Calu3 (cell line): ENCODE measurements around the gene ZNF804B. TPM values are rescaled to one million over a fixed set of nuclear protein-coding genes. Genes with fewer than 3 reads are reported as not detected.

Source experiments
- BruUV-seq: library from RNA; stranded (reverse); fragments of 400-500 nt; replicated peaks from 2 replicates; lab custom pipeline; 2021; lab: Mats Ljungman, UMichigan
- CTCF ChIA-PET: fragments of 300-600 bp; sonication (Branson Sonifier 250); formaldehyde crosslinking; loops from one replicate; lab custom pipeline; 2022; ENCODE audit warnings: antibody characterized with exemption; lab: Charles Lee
- DNase-seq: peaks from one replicate; pipeline ENCODE4 v3.0.0; 2022
- H3K27ac Mint-ChIP-seq: one replicate; pipeline ENCODE4 v1.8.0; 2022; ENCODE audit warnings: mixed read lengths; ENCODE audit not compliant: unreplicated experiment
- H3K27me3 Mint-ChIP-seq: one replicate; pipeline ENCODE4 v1.8.0; 2022; ENCODE audit warnings: mixed read lengths; ENCODE audit not compliant: unreplicated experiment
- H3K36me3 Mint-ChIP-seq: one replicate; pipeline ENCODE4 v1.8.0; 2022; ENCODE audit warnings: mild to moderate bottlenecking, moderate library complexity, mixed read lengths; ENCODE audit not compliant: insufficient read depth, unreplicated experiment
- H3K4me1 Mint-ChIP-seq: one replicate; pipeline ENCODE4 v1.8.0; 2022; ENCODE audit warnings: mild to moderate bottlenecking, low read depth, mixed read lengths; ENCODE audit not compliant: unreplicated experiment
- H3K4me3 Mint-ChIP-seq: one replicate; pipeline ENCODE4 v1.8.0; 2022; ENCODE audit warnings: mild to moderate bottlenecking, low read depth, moderate library complexity, mixed read lengths; ENCODE audit not compliant: unreplicated experiment
- H3K9me3 Mint-ChIP-seq: one replicate; pipeline ENCODE4 v1.8.0; 2022; ENCODE audit warnings: low read depth, mixed read lengths; ENCODE audit not compliant: unreplicated experiment
- intact Hi-C: fragments of 100-400 bp; cut with micrococcal nuclease; formaldehyde crosslinking; loops from one replicate; pipeline ENCODE4 v1.10.0; 2022; ENCODE audit not compliant: unreplicated experiment
- total RNA-seq: library from RNA; stranded (reverse); gene quantifications from 2 replicates; pipeline ENCODE4 v1.2.3, GENCODE V29; 2022
- TF ChIP-seq, protein P1 (sequence below): fragments of 200-600 bp; IDR thresholded peaks from one replicate; pipeline ENCODE4 v1.8.0; 2022; ENCODE audit warnings: antibody characterized with exemption; ENCODE audit not compliant: unreplicated experiment

Gene ZNF804B
- total RNA-seq, 1 experiment from 2014 or later = not detected

GRCh38 chr7:89316584-89317251, 557.2 kb downstream of the ZNF804B start:
- H3K27me3 Mint-ChIP-seq = no peaks in the 10 kb centered on the region
- DNase-seq = no peak
- H3K27ac Mint-ChIP-seq = no peak overlapping the region
- H3K36me3 Mint-ChIP-seq = no peaks in the 10 kb centered on the region
- intact Hi-C loops = no loop called here
- TF ChIP-seq, protein P1, sequence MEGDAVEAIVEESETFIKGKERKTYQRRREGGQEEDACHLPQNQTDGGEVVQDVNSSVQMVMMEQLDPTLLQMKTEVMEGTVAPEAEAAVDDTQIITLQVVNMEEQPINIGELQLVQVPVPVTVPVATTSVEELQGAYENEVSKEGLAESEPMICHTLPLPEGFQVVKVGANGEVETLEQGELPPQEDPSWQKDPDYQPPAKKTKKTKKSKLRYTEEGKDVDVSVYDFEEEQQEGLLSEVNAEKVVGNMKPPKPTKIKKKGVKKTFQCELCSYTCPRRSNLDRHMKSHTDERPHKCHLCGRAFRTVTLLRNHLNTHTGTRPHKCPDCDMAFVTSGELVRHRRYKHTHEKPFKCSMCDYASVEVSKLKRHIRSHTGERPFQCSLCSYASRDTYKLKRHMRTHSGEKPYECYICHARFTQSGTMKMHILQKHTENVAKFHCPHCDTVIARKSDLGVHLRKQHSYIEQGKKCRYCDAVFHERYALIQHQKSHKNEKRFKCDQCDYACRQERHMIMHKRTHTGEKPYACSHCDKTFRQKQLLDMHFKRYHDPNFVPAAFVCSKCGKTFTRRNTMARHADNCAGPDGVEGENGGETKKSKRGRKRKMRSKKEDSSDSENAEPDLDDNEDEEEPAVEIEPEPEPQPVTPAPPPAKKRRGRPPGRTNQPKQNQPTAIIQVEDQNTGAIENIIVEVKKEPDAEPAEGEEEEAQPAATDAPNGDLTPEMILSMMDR = no peak
- H3K4me3 Mint-ChIP-seq = no peak overlapping the region
- no TSS peak for BruUV-seq
- H3K4me1 Mint-ChIP-seq = no peaks in the 10 kb centered on the region
- CTCF ChIA-PET = no interaction called here
- no peaks in the 10 kb centered on the region for H3K9me3 Mint-ChIP-seq

GRCh38 chr7:89332026-89332425, 572.5 kb downstream of the ZNF804B start:
- intact Hi-C loops = no loop called here
- no peaks in the 10 kb centered on the region for H3K4me1 Mint-ChIP-seq
- CTCF ChIA-PET = no interaction called here
- no peaks in the 10 kb centered on the region for H3K27me3 Mint-ChIP-seq
- H3K36me3 Mint-ChIP-seq = no peaks in the 10 kb centered on the region
- no TSS peak for BruUV-seq
- no peak overlapping the region for H3K27ac Mint-ChIP-seq
- no peak for DNase-seq
- TF ChIP-seq, protein P1 = no peak
- no peak overlapping the region for H3K4me3 Mint-ChIP-seq
- no peaks in the 10 kb centered on the region for H3K9me3 Mint-ChIP-seq

- Mint-ChIP-seq H3K9me3 (no peaks in the 10 kb centered on the region), H3K36me3 (no peaks in the 10 kb centered on the region), H3K27ac (no peak overlapping the region), H3K4me1 (no peaks in the 10 kb centered on the region), H3K27me3 (no peaks in the 10 kb centered on the region), H3K4me3 (no peak overlapping the region)
- TF ChIP-seq, protein P1 = no peak
- no peak for DNase-seq
- intact Hi-C loops = loop anchor here (1.0 kb wide), 1 partner anchor 289 kb away; no protein-coding TSS in a partner anchor
- CTCF ChIA-PET = no interaction called here
- no TSS peak for BruUV-seq
Measured at GRCh38 chr7:89334797-89335196, 575.3 kb downstream of the ZNF804B start.

- intact Hi-C loops = no loop called here
- H3K27ac Mint-ChIP-seq = no peak overlapping the region
- no TSS peak for BruUV-seq
- H3K4me1 Mint-ChIP-seq = no peaks in the 10 kb centered on the region
- no peaks in the 10 kb centered on the region for H3K27me3 Mint-ChIP-seq
- H3K4me3 Mint-ChIP-seq = no peak overlapping the region
- H3K36me3 Mint-ChIP-seq = no peaks in the 10 kb centered on the region
- CTCF ChIA-PET = no interaction called here
- TF ChIP-seq, protein P1 = no peak
- no peaks in the 10 kb centered on the region for H3K9me3 Mint-ChIP-seq
- DNase-seq = no peak
Measured at GRCh38 chr7:89335490-89335889, 576.0 kb downstream of the ZNF804B start.
